ENCODE measurements around the gene RALGAPA1. TPM values are rescaled to one million over a fixed set of nuclear protein-coding genes. Genes with fewer than 3 reads are reported as not detected.

Gene RALGAPA1
- total and polyA plus RNA-seq, 2 of the 13 experiments (the other 11 are each of a cell fraction or from before 2014, with no cell fraction given) = 65.0 to 89.2 TPM

GRCh38 chr14:35806006-35806907, 2.8 kb downstream of the RALGAPA1 start (continued):
- TF ChIP-seq MLXIP (CRISPR knock-in tag; IDR thresholded peaks at IDR 0.05; ENCODE audit: borderline replicate concordance) (no peak; the same call in 1 of the 2 replicates), NFIB (CRISPR knock-in tag; IDR thresholded peaks at IDR 0.05; ENCODE audit: borderline replicate concordance) (no peak), TFDP1 (CRISPR knock-in tag; IDR thresholded peaks at IDR 0.05; ENCODE audit: borderline replicate concordance) (no peak), RBAK (CRISPR knock-in tag; IDR thresholded peaks at IDR 0.05) (no peak), TP53 (CRISPR knock-in tag; conservative IDR thresholded peaks at IDR 0.05) (peak; percentile 69; the same call in 1 of the 2 replicates)

GRCh38 chr14:35797796-35798195, 11.3 kb downstream of the RALGAPA1 start:
- BruUV-seq (replicated peaks) = no TSS peak
- no peak for DNase-seq (ENCODE audit: low spot score)
- H3K36me3 ChIP-seq (replicated peaks in 1 of 2; ENCODE audit: control insufficient read depth in 1 of 2, insufficient read depth in 2 of 2, low read length in 2 of 2) = peaks cover 3 to 7% of the 10 kb centered on the region in 2 experiments; a peak in 3 of 5 replicates
- peaks cover 43% of the 10 kb centered on the region for H3K4me1 ChIP-seq (ENCODE audit: insufficient read depth, low read length)
- H3K79me2 ChIP-seq (ENCODE audit: insufficient read depth, low read length) = peaks cover 94% of the 10 kb centered on the region
- in situ Hi-C loops (cut with HindIII; ENCODE audit: extremely low pct_ligation_motif_present, low pct_unique_long_range_greater_than_20kb) (no loop called here), intact Hi-C loops (cut with micrococcal nuclease; ENCODE audit: unreplicated experiment) (no loop called here)
- no peak overlapping the region for H3K9ac ChIP-seq (ENCODE audit: insufficient read depth, low read depth, low read length)
- H3K27ac ChIP-seq (ENCODE audit: extremely low read length, insufficient read depth, low read length) = no peak overlapping the region
- H3K4me2 ChIP-seq (ENCODE audit: low read depth, low read length) = no peak overlapping the region
- POLR2A ChIA-PET = interaction anchor here (0.9 kb wide), 1 partner anchor 11 kb away, joined by 3 read pairs; the partner anchor contains the start of gene RALGAPA1
- CTCF ChIA-PET (ENCODE audit: low intra/inter-chr PET ratio, low total read pairs) = no interaction called here
- no peaks in the 10 kb centered on the region for H3K9me3 ChIP-seq (ENCODE audit: low read length)
- no peak for ATAC-seq
- WGBS (ENCODE audit: low lambda C conversion rate) = 97% methylated on average over 6 of the region's 6 CpGs
- H3K27me3 ChIP-seq (ENCODE audit: control insufficient read depth in 1 of 2, insufficient read depth in 2 of 2, low read length in 2 of 2) = no peaks in the 10 kb centered on the region
- no peak for FAIRE-seq
- H2AFZ ChIP-seq (ENCODE audit: low read length) = no peak overlapping the region
- peaks cover 27% of the 10 kb centered on the region for H4K20me1 ChIP-seq (ENCODE audit: insufficient read depth, low read length)
- no peak overlapping the region for H3K4me3 ChIP-seq (replicated peaks in 1 of 3; ENCODE audit: insufficient read depth in 1 of 3, low read depth in 2 of 3, low read length in 3 of 3)
- TF ChIP-seq ZNF224 (CRISPR knock-in tag; IDR thresholded peaks at IDR 0.05) (0 out of 2 replicates have a peak, but pooled peaks have one; percentile 30), ZNF605 (CRISPR knock-in tag; IDR thresholded peaks at IDR 0.05) (no peak), ZNF572 (CRISPR knock-in tag; IDR thresholded peaks at IDR 0.05) (0 out of 2 replicates have a peak, but pooled peaks have one; percentile 26), ZNF772 (CRISPR knock-in tag; IDR thresholded peaks at IDR 0.05) (peak; percentile 50; the same call in 1 of the 2 replicates), ZNF891 (CRISPR knock-in tag; IDR thresholded peaks at IDR 0.05) (peak; percentile 65; the same call in 1 of the 2 replicates), ZNF747 (CRISPR knock-in tag; IDR thresholded peaks at IDR 0.05; ENCODE audit: borderline replicate concordance) (0 out of 2 replicates have a peak, but pooled peaks have one; percentile 26), SATB2 (CRISPR knock-in tag; IDR thresholded peaks at IDR 0.05) (no peak), ZNF788 (CRISPR knock-in tag; IDR thresholded peaks at IDR 0.05; ENCODE audit: borderline replicate concordance) (0 out of 2 replicates have a peak, but pooled peaks have one; percentile 28), NRL (CRISPR knock-in tag; IDR thresholded peaks at IDR 0.05; ENCODE audit: borderline replicate concordance) (peak; percentile 91), ZMYM3 (CRISPR knock-in tag; IDR thresholded peaks at IDR 0.05) (peak; percentile 67), ZNF18 (CRISPR knock-in tag; IDR thresholded peaks at IDR 0.05; ENCODE audit: insufficient replicate concordance) (peak; percentile 58)
